Heart right ventricle (tissue), 16 donors: ENCODE data around the gene FYN. TPM values are rescaled to one million over a fixed set of nuclear protein-coding genes. Genes with fewer than 3 reads are reported as not detected.

Source experiments
- ATAC-seq, 8 donors: fragments of 200-7000 bp; cut with Tn5 transposase; one replicate each; pipeline ENCODE4 v1.9.1; 2020; ENCODE audit warnings: mild to moderate bottlenecking in 8 of 8, moderate library complexity in 8 of 8, moderate number of reproducible peaks in 1 of 8
- DNase-seq, 2 donors: peaks; one replicate each; pipeline ENCODE4 v3.0.0-alpha.2; 2020
- H3K27ac ChIP-seq, 10 donors: fragments of 200-600 bp; sonication (generic) in 2 of 10; one replicate each; pipeline versions ENCODE4 v1.5.0 to v1.8.0; 2020 to 2022; ENCODE audit warnings: mild to moderate bottlenecking in 3 of 10
- H3K27me3 ChIP-seq, 7 donors: fragments of 200-600 bp; one replicate each; pipeline ENCODE4 v1.8.0; 2021 to 2022; ENCODE audit warnings: mild to moderate bottlenecking in 2 of 7
- H3K36me3 ChIP-seq, 9 donors: fragments of 200-600 bp; sonication (generic) in 1 of 9; one replicate each; pipeline versions ENCODE4 v1.5.0 to v1.8.0; 2020 to 2022; ENCODE audit warnings: mild to moderate bottlenecking in 2 of 9
- H3K4me1 ChIP-seq, 9 donors: fragments of 200-600 bp; sonication (generic) in 1 of 9; one replicate each; pipeline versions ENCODE4 v1.5.0 to v1.8.0; 2020 to 2022; ENCODE audit warnings: mild to moderate bottlenecking in 4 of 9
- H3K4me3 ChIP-seq, 10 donors: fragments of 200-600 bp; sonication (generic) in 2 of 10; one replicate each; pipeline versions ENCODE4 v1.5.0 to v1.8.0; 2020 to 2022; ENCODE audit warnings: mild to moderate bottlenecking in 7 of 10, moderate library complexity in 2 of 10
- H3K9me3 ChIP-seq, 11 donors: fragments of 200-600 bp in 10 of 11; sonication (generic) in 2 of 11; one replicate each; pipeline versions ENCODE4 v1.5.0 to v1.8.0; 2013 to 2022; ENCODE audit warnings: mild to moderate bottlenecking in 2 of 11, control low read depth in 1 of 11, moderate library complexity in 1 of 11
- WGBS, 2 donors: extraction: QIAGEN DNeasy Blood & Tissue Kit; methylation state at CpG; one replicate each; pipeline ENCODE4 v1.1.7; 2013; ENCODE audit warnings: inconsistent platforms in 1 of 2; 5-methylcytosine and 5-hydroxymethylcytosine counted together
- intact Hi-C, 10 donors: fragments of 100-400 bp; cut with DNase I; formaldehyde crosslinking; loops; one replicate each; pipeline versions ENCODE4 v1.11.1 to v1.14.2; 2022
- polyA plus RNA-seq, 2 donors: library from polyadenylated mRNA; stranded (reverse); fragments of 200-250 nt; gene quantifications; one replicate each; pipeline ENCODE4 v1.2.3, GENCODE V29; 2013
- total RNA-seq, 10 donors: library from RNA; stranded (reverse); fragmentation: NEBNext Ultra II Directional in 3 of 10; extraction: Animal tissue kit (Norgen Biotek cat#: 25700) in 3 of 10; gene quantifications; one replicate each; pipeline versions ENCODE4 v1.2.1 to v1.2.4, GENCODE V29; 2021 to 2023
- TF ChIP-seq, protein P1 (sequence below), 9 donors: fragments of 200-600 bp; sonication (generic) in 2 of 9; IDR thresholded peaks; one replicate each; pipeline versions ENCODE4 v1.5.0 to v1.8.0; 2021 to 2022; ENCODE audit warnings: antibody characterized with exemption in 9 of 9, mild to moderate bottlenecking in 5 of 9, moderate library complexity in 1 of 9
- donor health status: Arrhythmogenic right ventricular cardiomyopathy.
- donor health status: ischemic (EF 13 %, LVEDD 7.1; RV severe dilation, severe dysfunction).
- donor health status: healthy with polysubstance abuse.
- donor health status: DM: no; HTN: yes; CAD: no.
- donor health status: DM: no; HTN: no; CAD: no.
- donor health status: ischemic (EF 25% LVEDD 6.9; RV normal size, moderate dysfunction).
- donor health status: ischemic (EF 25% LVEDD 5.7; RV mildly dilated, moderate dysfunction).
- donor health status: healthy.
- donor health status: DM: yes; HTN: yes; CAD: no.
- donor health status: Ischemic cardiomyopathy.
- donor health status: ischemic (EF 35%, LVEDD 5.7; RV mildly dilated, moderate dysfunction).
- donor health status: nonischemic (EF 11% LVEDD 7.7; RV severe dilation, severe dysfunction).
- donor health status: DM: yes; HTN: yes; CAD: no.
- donor health status: PGD.
- donor health status: ischemic (EF 29% LVEDD 5.4; RV normal size, mild dysfunction).
- donor health status: nonischemic (EF 23%, LVEDD 6.1; RV moderate dilation, normal function).

The FYN gene
- total and polyA plus RNA-seq, 12 donors = 19.1 to 58.1 (median 42.2) TPM

DNA sequence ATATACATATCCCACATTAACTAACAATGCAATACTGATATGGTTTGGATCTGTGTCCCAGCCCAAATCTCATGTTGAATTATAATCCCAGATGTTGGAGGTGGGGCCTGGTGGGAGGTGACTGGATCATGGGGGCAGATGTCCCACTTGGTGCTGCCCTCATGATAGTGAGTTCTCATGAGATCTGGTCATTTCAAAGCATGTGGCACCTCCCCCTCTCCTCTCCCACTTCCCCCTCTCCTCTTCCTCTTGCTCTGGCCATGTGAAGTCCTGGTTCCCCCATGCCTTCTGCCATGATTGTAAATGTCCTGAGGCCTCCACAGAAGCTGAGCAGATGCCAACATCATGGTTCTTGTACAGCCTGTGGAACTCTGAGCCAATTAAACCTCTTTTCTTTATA is 71.2 kb downstream of the FYN start:
- TF ChIP-seq, protein P1, sequence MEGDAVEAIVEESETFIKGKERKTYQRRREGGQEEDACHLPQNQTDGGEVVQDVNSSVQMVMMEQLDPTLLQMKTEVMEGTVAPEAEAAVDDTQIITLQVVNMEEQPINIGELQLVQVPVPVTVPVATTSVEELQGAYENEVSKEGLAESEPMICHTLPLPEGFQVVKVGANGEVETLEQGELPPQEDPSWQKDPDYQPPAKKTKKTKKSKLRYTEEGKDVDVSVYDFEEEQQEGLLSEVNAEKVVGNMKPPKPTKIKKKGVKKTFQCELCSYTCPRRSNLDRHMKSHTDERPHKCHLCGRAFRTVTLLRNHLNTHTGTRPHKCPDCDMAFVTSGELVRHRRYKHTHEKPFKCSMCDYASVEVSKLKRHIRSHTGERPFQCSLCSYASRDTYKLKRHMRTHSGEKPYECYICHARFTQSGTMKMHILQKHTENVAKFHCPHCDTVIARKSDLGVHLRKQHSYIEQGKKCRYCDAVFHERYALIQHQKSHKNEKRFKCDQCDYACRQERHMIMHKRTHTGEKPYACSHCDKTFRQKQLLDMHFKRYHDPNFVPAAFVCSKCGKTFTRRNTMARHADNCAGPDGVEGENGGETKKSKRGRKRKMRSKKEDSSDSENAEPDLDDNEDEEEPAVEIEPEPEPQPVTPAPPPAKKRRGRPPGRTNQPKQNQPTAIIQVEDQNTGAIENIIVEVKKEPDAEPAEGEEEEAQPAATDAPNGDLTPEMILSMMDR (IDR thresholded peaks at IDR 0.05) = no peak
- H3K27me3 ChIP-seq = no peaks in the 10 kb centered on the region
- peaks cover 6 to 85% (median 59%) of the 10 kb centered on the region in 9 donors for H3K4me1 ChIP-seq
- DNase-seq (no peak), ATAC-seq (no peak)
- no peaks in the 10 kb centered on the region for H3K36me3 ChIP-seq
- no peaks in the 10 kb centered on the region for H3K9me3 ChIP-seq
- no peak overlapping the region for H3K4me3 ChIP-seq
- intact Hi-C loops = loop anchor here in 4 of 10 donors (5.0 to 10.0 kb wide), 4 partner anchors 50 to 193 kb away; partner anchors contain the start of gene FYN (in 1 of the 4)
- H3K27ac ChIP-seq = peak overlapping the region in 1 of 10 donors; percentile 43

- ATAC-seq (no peak), DNase-seq (no peak)
- Histone ChIP-seq H3K9me3 (no peaks in the 10 kb centered on the region), H3K36me3 (no peaks in the 10 kb centered on the region), H3K4me1 (peaks cover 6 to 73% (median 51%) of the 10 kb centered on the region in 9 donors), H3K27ac (no peak overlapping the region), H3K27me3 (no peaks in the 10 kb centered on the region), H3K4me3 (no peak overlapping the region)
- WGBS, 2 donors = 79 to 91% methylated on average over 4 of the region's 4 CpGs
- TF ChIP-seq, protein P1 (IDR thresholded peaks at IDR 0.05) = no peak
- intact Hi-C loops = loop anchor here in 4 of 10 donors (5.0 to 10.0 kb wide), 4 partner anchors 51 to 194 kb away; partner anchors contain the start of gene FYN (in 1 of the 4)
Observed at GRCh38 chr6:111800821-111801220, 72.4 kb downstream of the FYN start.

GRCh38 chr6:111800259-111800765 is 72.9 kb downstream of the FYN start:
- Histone ChIP-seq H3K27me3 (no peaks in the 10 kb centered on the region), H3K4me3 (no peak overlapping the region), H3K27ac (no peak overlapping the region), H3K36me3 (no peaks in the 10 kb centered on the region), H3K9me3 (no peaks in the 10 kb centered on the region), H3K4me1 (peaks cover 6 to 71% (median 47%) of the 10 kb centered on the region in 9 donors)
- WGBS, 2 donors = 70 to 76% methylated on average over 11 of the region's 11 CpGs
- TF ChIP-seq, protein P1 (IDR thresholded peaks at IDR 0.05) = no peak
- intact Hi-C loops = loop anchor here in 4 of 10 donors (5.0 to 10.0 kb wide), 4 partner anchors 52 to 194 kb away; partner anchors contain the start of gene FYN (in 1 of the 4)
- DNase-seq = no peak
- no peak for ATAC-seq

GRCh38 chr6:111799576-111800258 is 73.5 kb downstream of the FYN start:
- peak in 1 of 8 donors; percentile 13 for ATAC-seq
- H3K4me1 ChIP-seq = peaks cover 6 to 71% (median 44%) of the 10 kb centered on the region in 9 donors
- DNase-seq = no peak
- no peak overlapping the region for H3K4me3 ChIP-seq
- H3K27me3 ChIP-seq = no peaks in the 10 kb centered on the region
- H3K36me3 ChIP-seq = no peaks in the 10 kb centered on the region
- TF ChIP-seq, protein P1 (IDR thresholded peaks at IDR 0.05) = peak in 2 of 9 donors; percentile 10 to 17
- intact Hi-C loops = loop anchor here in 4 of 10 donors (5.0 to 10.0 kb wide), 5 partner anchors 52 to 195 kb away; partner anchors contain the start of gene FYN (in 1 of the 4)
- H3K27ac ChIP-seq = no peak overlapping the region
- no peaks in the 10 kb centered on the region for H3K9me3 ChIP-seq
- 82 to 86% methylated on average over 11 of the region's 11 CpGs for WGBS, 2 donors
